Measurements from ENCODE around the gene SCARB1. TPM values are rescaled to one million over a fixed set of nuclear protein-coding genes. Genes with fewer than 3 reads are reported as not detected.

Gene SCARB1
- total RNA-seq, 1 experiment from 2014 or later = 359 TPM

DNA sequence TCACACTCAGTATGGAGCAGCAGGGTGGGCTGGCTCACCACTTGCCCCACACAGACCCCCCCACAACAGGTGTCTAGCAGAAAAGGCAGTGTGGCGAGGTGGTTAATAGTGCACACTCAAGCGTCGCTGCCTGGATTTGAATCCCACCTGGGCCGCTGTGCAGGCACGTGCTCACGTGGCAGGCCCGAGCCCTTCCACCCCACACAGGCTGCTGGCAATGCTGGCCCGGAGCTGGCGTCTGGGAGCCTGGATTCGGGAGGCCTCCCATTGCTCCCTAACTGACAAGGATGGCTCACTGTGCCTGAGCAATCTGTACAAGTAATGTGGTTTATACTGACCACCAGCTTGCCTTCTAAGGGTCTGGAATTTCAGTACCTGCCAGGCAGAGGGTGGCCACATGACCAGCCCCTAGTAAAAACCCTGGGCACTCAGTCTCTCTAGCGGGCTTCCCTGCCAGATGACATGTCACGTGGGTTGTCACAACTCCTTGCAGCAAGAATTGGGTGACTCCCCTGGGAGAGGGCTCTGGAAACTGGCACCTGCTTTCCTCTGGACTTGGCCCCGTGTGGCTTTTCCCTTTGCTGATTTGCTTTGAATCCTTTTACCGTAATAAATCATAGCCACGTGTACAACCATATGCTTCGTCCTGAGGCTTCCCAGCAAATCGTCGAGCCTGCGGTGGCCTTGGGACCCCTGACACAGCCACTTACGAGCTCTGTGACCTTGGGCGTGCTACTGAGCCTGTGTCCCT is 72.8 kb downstream of the SCARB1 start:
- Histone ChIP-seq H3K4me3 (ENCODE audit: low read depth in 2 of 2, low read length in 2 of 2) (no peak overlapping the region), H3K27ac (ENCODE audit: low read length) (no peak overlapping the region), H3K4me1 (ENCODE audit: control insufficient read depth, insufficient read depth, low read length) (no peaks in the 10 kb centered on the region), H3K27me3 (ENCODE audit: control insufficient read depth, insufficient read depth, low read length) (no peaks in the 10 kb centered on the region), H3K9me3 (ENCODE audit: control insufficient read depth, insufficient read depth, low read depth, low read length) (no peaks in the 10 kb centered on the region), H3K36me3 (ENCODE audit: control insufficient read depth, insufficient read depth, low read length) (peaks cover 4% of the 10 kb centered on the region; the same call in 1 of the 2 replicates)
- BruUV-seq (replicated peaks) = no TSS peak
- no peak for ATAC-seq
- intact Hi-C loops (cut with micrococcal nuclease; ENCODE audit: unreplicated experiment) = no loop called here
- TF ChIP-seq, protein P1, sequence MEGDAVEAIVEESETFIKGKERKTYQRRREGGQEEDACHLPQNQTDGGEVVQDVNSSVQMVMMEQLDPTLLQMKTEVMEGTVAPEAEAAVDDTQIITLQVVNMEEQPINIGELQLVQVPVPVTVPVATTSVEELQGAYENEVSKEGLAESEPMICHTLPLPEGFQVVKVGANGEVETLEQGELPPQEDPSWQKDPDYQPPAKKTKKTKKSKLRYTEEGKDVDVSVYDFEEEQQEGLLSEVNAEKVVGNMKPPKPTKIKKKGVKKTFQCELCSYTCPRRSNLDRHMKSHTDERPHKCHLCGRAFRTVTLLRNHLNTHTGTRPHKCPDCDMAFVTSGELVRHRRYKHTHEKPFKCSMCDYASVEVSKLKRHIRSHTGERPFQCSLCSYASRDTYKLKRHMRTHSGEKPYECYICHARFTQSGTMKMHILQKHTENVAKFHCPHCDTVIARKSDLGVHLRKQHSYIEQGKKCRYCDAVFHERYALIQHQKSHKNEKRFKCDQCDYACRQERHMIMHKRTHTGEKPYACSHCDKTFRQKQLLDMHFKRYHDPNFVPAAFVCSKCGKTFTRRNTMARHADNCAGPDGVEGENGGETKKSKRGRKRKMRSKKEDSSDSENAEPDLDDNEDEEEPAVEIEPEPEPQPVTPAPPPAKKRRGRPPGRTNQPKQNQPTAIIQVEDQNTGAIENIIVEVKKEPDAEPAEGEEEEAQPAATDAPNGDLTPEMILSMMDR (IDR thresholded peaks at IDR 0.05) = no peak
- in situ Hi-C loops (cut with HindIII; ENCODE audit: low pct_unique_long_range_greater_than_20kb, low sequenced_read_pairs) = no loop called here
- CTCF ChIA-PET = no interaction called here
- no peak for DNase-seq (ENCODE audit: low read depth, low spot score)
- POLR2A ChIA-PET = no interaction called here

DNA sequence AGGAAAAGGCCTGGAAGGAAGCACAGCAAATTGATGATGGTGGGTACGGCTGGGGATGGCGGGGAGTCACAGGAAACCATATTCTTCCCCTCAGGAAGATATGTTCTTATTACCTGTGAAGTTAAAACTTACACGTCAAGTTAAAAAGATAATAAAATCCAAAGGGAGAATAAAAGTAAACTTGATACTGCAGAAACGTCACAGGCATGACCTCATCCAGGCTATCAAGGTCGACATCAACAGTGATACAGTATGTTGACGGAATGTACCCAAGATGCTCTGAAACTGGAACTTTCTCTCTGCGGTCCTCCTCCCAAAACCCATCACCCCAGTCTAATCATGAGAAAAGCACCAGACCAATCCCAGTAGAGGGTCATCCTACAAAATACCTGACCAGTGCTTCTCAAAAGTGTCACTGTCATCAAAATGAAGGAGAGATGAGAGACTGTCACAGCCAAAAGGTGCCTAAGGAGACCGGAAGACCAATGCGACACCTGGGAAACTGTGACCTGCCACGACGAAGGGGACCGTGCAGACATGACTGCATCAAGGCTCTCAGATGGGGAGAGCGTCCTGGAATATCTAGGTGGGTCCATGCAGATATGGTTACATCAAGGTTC is 74.6 kb downstream of the SCARB1 start:
- intact Hi-C loops (cut with micrococcal nuclease; ENCODE audit: unreplicated experiment) = no loop called here

More for the DNA sequence above, 74.6 kb downstream of the SCARB1 start:
- TF ChIP-seq SIN3A (IDR thresholded peaks at IDR 0.05; ENCODE audit: borderline replicate concordance, insufficient read depth, low read depth, low read length) (no peak), TCF7L2 (IDR thresholded peaks at IDR 0.05; ENCODE audit: low read depth, low read length) (no peak), POLR2AphosphoS5 (IDR thresholded peaks at IDR 0.05; ENCODE audit: low read depth, low read length) (no peak)
- TF ChIP-seq, protein P2, sequence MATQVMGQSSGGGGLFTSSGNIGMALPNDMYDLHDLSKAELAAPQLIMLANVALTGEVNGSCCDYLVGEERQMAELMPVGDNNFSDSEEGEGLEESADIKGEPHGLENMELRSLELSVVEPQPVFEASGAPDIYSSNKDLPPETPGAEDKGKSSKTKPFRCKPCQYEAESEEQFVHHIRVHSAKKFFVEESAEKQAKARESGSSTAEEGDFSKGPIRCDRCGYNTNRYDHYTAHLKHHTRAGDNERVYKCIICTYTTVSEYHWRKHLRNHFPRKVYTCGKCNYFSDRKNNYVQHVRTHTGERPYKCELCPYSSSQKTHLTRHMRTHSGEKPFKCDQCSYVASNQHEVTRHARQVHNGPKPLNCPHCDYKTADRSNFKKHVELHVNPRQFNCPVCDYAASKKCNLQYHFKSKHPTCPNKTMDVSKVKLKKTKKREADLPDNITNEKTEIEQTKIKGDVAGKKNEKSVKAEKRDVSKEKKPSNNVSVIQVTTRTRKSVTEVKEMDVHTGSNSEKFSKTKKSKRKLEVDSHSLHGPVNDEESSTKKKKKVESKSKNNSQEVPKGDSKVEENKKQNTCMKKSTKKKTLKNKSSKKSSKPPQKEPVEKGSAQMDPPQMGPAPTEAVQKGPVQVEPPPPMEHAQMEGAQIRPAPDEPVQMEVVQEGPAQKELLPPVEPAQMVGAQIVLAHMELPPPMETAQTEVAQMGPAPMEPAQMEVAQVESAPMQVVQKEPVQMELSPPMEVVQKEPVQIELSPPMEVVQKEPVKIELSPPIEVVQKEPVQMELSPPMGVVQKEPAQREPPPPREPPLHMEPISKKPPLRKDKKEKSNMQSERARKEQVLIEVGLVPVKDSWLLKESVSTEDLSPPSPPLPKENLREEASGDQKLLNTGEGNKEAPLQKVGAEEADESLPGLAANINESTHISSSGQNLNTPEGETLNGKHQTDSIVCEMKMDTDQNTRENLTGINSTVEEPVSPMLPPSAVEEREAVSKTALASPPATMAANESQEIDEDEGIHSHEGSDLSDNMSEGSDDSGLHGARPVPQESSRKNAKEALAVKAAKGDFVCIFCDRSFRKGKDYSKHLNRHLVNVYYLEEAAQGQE (IDR thresholded peaks at IDR 0.05; ENCODE audit: insufficient read depth in 1 of 2, low read depth in 2 of 2, low read length in 1 of 2) = no peak
- TF ChIP-seq, protein P1 (IDR thresholded peaks at IDR 0.05) = no peak
- Histone ChIP-seq H3K36me3 (ENCODE audit: control insufficient read depth, insufficient read depth, low read length) (peaks cover 4% of the 10 kb centered on the region; the same call in 1 of the 2 replicates), H3K9me3 (ENCODE audit: control insufficient read depth, insufficient read depth, low read depth, low read length) (no peaks in the 10 kb centered on the region), H3K27ac (ENCODE audit: low read length) (no peak overlapping the region), H3K4me3 (ENCODE audit: low read depth in 2 of 2, low read length in 2 of 2) (no peak overlapping the region), H3K4me1 (ENCODE audit: control insufficient read depth, insufficient read depth, low read length) (no peaks in the 10 kb centered on the region), H3K27me3 (ENCODE audit: control insufficient read depth, insufficient read depth, low read length) (no peaks in the 10 kb centered on the region)
- DNase-seq (ENCODE audit: low read depth, low spot score) (no peak), ATAC-seq (no peak)
- CTCF ChIA-PET = no interaction called here
- POLR2A ChIA-PET = no interaction called here
- BruUV-seq (replicated peaks) = no TSS peak
- in situ Hi-C loops (cut with HindIII; ENCODE audit: low pct_unique_long_range_greater_than_20kb, low sequenced_read_pairs) = no loop called here

Data from Panc1 (cell line).